CD4-positive, alpha-beta T cell (primary cell): ENCODE results near the gene IQCE. TPM values are rescaled to one million over a fixed set of nuclear protein-coding genes. Genes with fewer than 3 reads are reported as not detected.

Experiments used
- ATAC-seq: fragments of 200-7000 bp; cut with Tn5 transposase; one replicate; pipeline ENCODE4 v1.10.0; 2022; ENCODE audit warnings: mild to moderate bottlenecking; ENCODE audit not compliant: poor library complexity
- CTCF ChIA-PET: fragments of 350-600 bp; sonication (Branson Sonifier 250); formaldehyde crosslinking; loops from one replicate; lab custom pipeline; 2021; ENCODE audit warnings: antibody characterized with exemption, inconsistent platforms; lab: Charles Lee
- POLR2A ChIA-PET: fragments of 350-600 bp; sonication (Branson Sonifier 250); formaldehyde crosslinking; loops from one replicate; lab custom pipeline; 2021; ENCODE audit warnings: antibody characterized with exemption, inconsistent platforms; lab: Charles Lee
- DNase-seq, 14 experiments: peaks; one replicate each; pipeline ENCODE4 v3.0.0-alpha.2; 2013 to 2020; ENCODE audit warnings: mixed read lengths in 2 of 14
- H3K27ac ChIP-seq, 2 donors: one replicate each; pipeline versions ENCODE4 v1.5.1 to v1.7.0; 2013; ENCODE audit warnings: low read length in 2 of 2, low read depth in 1 of 2, mild to moderate bottlenecking in 1 of 2
- H3K27me3 ChIP-seq, 2 experiments: 1 replicate in 1 of 2; 2 replicates in 1 of 2; pipeline versions ENCODE4 v1.6.1 to v1.7.0; 2013; ENCODE audit warnings: low read length in 2 of 2, control low read depth in 1 of 2, mild to moderate bottlenecking in 1 of 2, moderate library complexity in 1 of 2; ENCODE audit not compliant: insufficient read depth in 2 of 2, control insufficient read depth in 1 of 2
- H3K36me3 ChIP-seq: one replicate; pipeline ENCODE4 v1.6.1; 2013; ENCODE audit warnings: low read length, control low read depth; ENCODE audit not compliant: insufficient read depth
- H3K4me1 ChIP-seq: one replicate; pipeline ENCODE4 v1.6.1; 2013; ENCODE audit warnings: low read length, control low read depth; ENCODE audit not compliant: insufficient read depth
- H3K4me3 ChIP-seq: one replicate; pipeline ENCODE4 v1.5.1; 2013; ENCODE audit warnings: mild to moderate bottlenecking, low read length, moderate library complexity
- H3K9me3 ChIP-seq, 2 experiments: 1 replicate in 1 of 2; 2 replicates in 1 of 2; pipeline versions ENCODE4 v1.6.1 to v1.7.0; 2013; ENCODE audit warnings: low read length in 2 of 2, mild to moderate bottlenecking in 2 of 2, control low read depth in 1 of 2, moderate library complexity in 1 of 2; ENCODE audit not compliant: control insufficient read depth in 1 of 2, insufficient read depth in 1 of 2
- H3K27ac Mint-ChIP-seq: one replicate; pipeline ENCODE4 v1.8.0; 2020; ENCODE audit warnings: mixed read lengths
- H3K27me3 Mint-ChIP-seq: one replicate; pipeline ENCODE4 v1.8.0; 2021; ENCODE audit warnings: mixed read lengths
- H3K36me3 Mint-ChIP-seq: one replicate; pipeline ENCODE4 v1.8.0; 2021; ENCODE audit warnings: low read depth, mixed read lengths
- H3K4me1 Mint-ChIP-seq: one replicate; pipeline ENCODE4 v1.8.0; 2021; ENCODE audit warnings: low read depth, mixed read lengths
- H3K4me3 Mint-ChIP-seq: one replicate; pipeline ENCODE4 v1.8.0; 2020; ENCODE audit warnings: mild to moderate bottlenecking, mixed read lengths
- H3K9me3 Mint-ChIP-seq: one replicate; pipeline ENCODE4 v1.8.0; 2020; ENCODE audit warnings: mixed read lengths
- intact Hi-C, 2 experiments: fragments of 100-400 bp; cut with DNase I in 1 of 2; cut with micrococcal nuclease in 1 of 2; formaldehyde crosslinking; loops; one replicate each; pipeline versions ENCODE4 v1.15.1 to v1.9.0; 2023 to 2025; cut with DNase I, micrococcal nuclease
- total RNA-seq, 174 experiments: library from RNA in 2 of 174; stranded (reverse) in 2 of 174; gene quantifications; one replicate each; pipeline ENCODE4 v1.2.3 and lab custom pipeline; 2021 to 2026
- TF ChIP-seq, protein P1 (sequence below): fragments of 200-600 bp; IDR thresholded peaks from one replicate; pipeline ENCODE4 v1.8.0; 2022; ENCODE audit warnings: antibody characterized with exemption, mild to moderate bottlenecking

Gene IQCE
- total RNA-seq, 2 experiments from 2014 or later = 4.3 to 5.6 TPM

DNA sequence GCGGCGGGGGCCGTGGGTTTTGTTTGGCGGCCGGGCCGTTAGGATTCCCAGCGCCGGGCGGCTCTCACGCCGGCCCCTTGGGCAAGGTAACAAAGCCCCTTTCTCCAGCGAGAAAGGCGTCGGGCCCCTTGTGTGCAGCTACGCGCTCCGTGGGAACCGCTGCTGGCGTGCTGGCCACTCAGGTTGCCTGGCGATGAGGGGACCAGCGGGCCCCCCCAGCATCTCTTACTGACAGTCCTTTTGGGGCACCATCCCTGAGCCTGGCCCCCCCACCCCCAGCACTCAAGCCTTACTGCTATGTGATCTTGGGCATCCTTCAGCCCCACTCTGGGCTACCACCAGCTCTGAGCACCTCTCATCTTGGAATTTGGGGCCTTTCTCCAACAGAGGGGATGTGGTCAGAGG lies 37.4 kb upstream of the IQCE start:
- Histone ChIP-seq H3K27me3 (no peaks in the 10 kb centered on the region), H3K27ac (peak overlapping the region; percentile 41 to 88), H3K36me3 (peaks cover 46% of the 10 kb centered on the region), H3K4me3 (peak overlapping the region; percentile 99), H3K9me3 (no peaks in the 10 kb centered on the region), H3K4me1 (peaks cover 65% of the 10 kb centered on the region)
- intact Hi-C loops = loop anchor here (5.0 to 10.0 kb wide), 4 partner anchors 44 to 1287 kb away; partner anchors contain the start of genes GRIFIN (in 1 of the 2), SNX8 (in 1 of the 2), TTYH3 (in 1 of the 2) and UNCX (in 1 of the 2)
- CTCF ChIA-PET = interaction anchor here (1.0 to 1.8 kb wide), 2 partner anchors 9 to 12 kb away, joined by 3 to 6 read pairs; no protein-coding TSS in a partner anchor
- no peak for ATAC-seq
- Mint-ChIP-seq H3K4me1 (peaks cover 45% of the 10 kb centered on the region), H3K27me3 (no peaks in the 10 kb centered on the region), H3K36me3 (peaks cover 38% of the 10 kb centered on the region), H3K9me3 (no peaks in the 10 kb centered on the region), H3K4me3 (peak overlapping the region; percentile 95), H3K27ac (peak overlapping the region; percentile 96)
- DNase-seq = peak in 1 of 14 experiments; percentile 37
- POLR2A ChIA-PET = interaction anchor here (1.2 to 12.9 kb wide), 3 partner anchors 7 to 11 kb away, joined by 5 to 218 read pairs (median 7); no protein-coding TSS in a partner anchor
- TF ChIP-seq, protein P1, sequence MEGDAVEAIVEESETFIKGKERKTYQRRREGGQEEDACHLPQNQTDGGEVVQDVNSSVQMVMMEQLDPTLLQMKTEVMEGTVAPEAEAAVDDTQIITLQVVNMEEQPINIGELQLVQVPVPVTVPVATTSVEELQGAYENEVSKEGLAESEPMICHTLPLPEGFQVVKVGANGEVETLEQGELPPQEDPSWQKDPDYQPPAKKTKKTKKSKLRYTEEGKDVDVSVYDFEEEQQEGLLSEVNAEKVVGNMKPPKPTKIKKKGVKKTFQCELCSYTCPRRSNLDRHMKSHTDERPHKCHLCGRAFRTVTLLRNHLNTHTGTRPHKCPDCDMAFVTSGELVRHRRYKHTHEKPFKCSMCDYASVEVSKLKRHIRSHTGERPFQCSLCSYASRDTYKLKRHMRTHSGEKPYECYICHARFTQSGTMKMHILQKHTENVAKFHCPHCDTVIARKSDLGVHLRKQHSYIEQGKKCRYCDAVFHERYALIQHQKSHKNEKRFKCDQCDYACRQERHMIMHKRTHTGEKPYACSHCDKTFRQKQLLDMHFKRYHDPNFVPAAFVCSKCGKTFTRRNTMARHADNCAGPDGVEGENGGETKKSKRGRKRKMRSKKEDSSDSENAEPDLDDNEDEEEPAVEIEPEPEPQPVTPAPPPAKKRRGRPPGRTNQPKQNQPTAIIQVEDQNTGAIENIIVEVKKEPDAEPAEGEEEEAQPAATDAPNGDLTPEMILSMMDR = no peak

DNA sequence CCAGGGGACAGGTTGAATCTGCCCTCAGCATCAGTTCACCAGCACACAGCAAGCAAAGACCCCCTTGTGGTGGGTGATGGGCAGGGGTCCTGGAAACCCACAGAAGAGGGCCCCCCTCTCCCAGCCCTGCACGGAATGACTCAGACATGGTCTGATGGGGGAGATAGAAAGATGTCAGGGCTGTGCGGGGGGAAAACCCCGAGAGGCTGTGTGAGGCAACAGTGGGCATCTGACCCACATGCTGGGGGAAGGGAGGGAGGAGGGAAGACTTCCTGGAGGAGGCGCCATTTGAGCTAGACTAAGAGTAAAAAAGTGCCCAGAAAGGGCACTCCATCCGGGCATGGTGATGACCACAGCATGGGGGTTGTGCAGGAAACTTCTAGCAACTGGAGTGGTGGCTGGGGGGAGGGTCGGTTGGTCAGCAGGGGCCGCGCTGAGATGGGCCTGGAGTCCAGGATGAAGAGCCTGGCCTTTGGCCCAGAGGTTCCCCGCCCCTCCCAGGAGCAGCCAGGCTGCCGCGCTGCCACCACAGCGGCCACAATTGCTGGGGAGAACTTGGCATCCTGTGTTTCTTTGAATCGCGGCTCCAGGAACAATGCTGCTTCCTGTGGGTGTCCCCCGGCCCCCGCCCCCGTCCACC lies 36.7 kb upstream of the IQCE start:
- Mint-ChIP-seq H3K27me3 (no peaks in the 10 kb centered on the region), H3K4me1 (peaks cover 52% of the 10 kb centered on the region), H3K27ac (peak overlapping the region; percentile 96), H3K36me3 (peaks cover 46% of the 10 kb centered on the region), H3K9me3 (no peaks in the 10 kb centered on the region), H3K4me3 (peak overlapping the region; percentile 95)
- intact Hi-C loops = loop anchor here (1.0 to 10.0 kb wide), 6 partner anchors 8 to 1287 kb away; partner anchors contain the start of genes GRIFIN (in 1 of the 2), SNX8 (in 1 of the 2), TTYH3 (in 1 of the 2) and UNCX (in 1 of the 2)
- DNase-seq (peak; percentile 39 to 92 (median 66)), ATAC-seq (peak; percentile 50)
- Histone ChIP-seq H3K4me3 (peak overlapping the region; percentile 99), H3K9me3 (no peaks in the 10 kb centered on the region), H3K27me3 (no peaks in the 10 kb centered on the region), H3K36me3 (peaks cover 53% of the 10 kb centered on the region), H3K27ac (peak overlapping the region; percentile 41 to 88), H3K4me1 (peaks cover 71% of the 10 kb centered on the region)
- TF ChIP-seq, protein P1 = no peak
- POLR2A ChIA-PET = interaction anchor here (0.7 to 12.9 kb wide), 5 partner anchors 9 to 109 kb away, joined by 3 to 218 read pairs (median 3); partner anchors contain the start of gene TTYH3
- CTCF ChIA-PET = interaction anchor here (1.5 to 1.8 kb wide), 2 partner anchors 8 to 53 kb away, joined by 5 to 6 read pairs; no protein-coding TSS in a partner anchor

DNA sequence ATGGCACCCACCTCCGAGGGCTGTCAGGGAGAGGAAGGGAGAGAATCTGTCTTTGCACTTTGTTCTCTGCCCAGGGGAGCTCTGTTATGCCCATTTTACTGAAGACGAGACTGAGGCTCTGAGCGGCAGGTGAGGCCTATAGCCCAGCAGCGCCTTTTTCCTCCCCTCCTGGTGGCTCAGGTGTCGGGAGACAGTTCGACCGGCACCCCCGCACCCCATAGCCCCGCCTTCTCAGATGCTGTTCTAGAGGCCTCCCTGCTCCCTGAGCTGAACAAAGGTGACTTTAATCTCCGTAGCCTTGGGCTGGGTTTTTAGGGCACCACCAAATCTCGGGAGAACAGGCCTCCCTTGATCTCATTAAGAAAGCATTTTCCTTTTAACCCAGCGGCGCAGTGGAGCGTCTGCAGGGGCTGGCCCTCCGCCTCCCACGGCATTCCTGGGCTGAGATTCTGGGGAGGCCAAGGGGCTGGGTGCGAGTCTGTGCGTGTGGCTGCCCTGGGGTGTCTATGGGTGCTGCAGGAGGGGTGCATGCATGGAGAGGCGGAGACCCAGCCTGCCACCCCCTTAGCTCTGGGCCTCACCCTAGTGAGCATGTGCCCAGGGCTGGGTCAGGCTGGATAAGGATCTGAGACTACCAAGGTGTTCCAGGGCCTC lies 35.9 kb upstream of the IQCE start:
- H3K4me3 ChIP-seq = peak overlapping the region; percentile 99
- Mint-ChIP-seq H3K36me3 (peaks cover 54% of the 10 kb centered on the region), H3K4me3 (peak overlapping the region; percentile 95), H3K4me1 (peaks cover 56% of the 10 kb centered on the region), H3K27me3 (no peaks in the 10 kb centered on the region), H3K9me3 (no peaks in the 10 kb centered on the region), H3K27ac (peak overlapping the region; percentile 96)
- DNase-seq = peak in 4 of 14 experiments; percentile 41 to 62 (median 52)
- peaks cover 78% of the 10 kb centered on the region for H3K4me1 ChIP-seq
- ATAC-seq = peak; percentile 3
- ChIA-PET POLR2A (interaction anchor here (0.7 to 12.9 kb wide), 6 partner anchors 8 to 109 kb away, joined by 3 to 218 read pairs (median 3); partner anchors contain the start of genes BRAT1 and TTYH3), CTCF (interaction anchor here (1.5 kb wide), 1 partner anchor 54 kb away, joined by 5 read pairs; no protein-coding TSS in a partner anchor)
- H3K36me3 ChIP-seq = peaks cover 60% of the 10 kb centered on the region
- H3K9me3 ChIP-seq = no peaks in the 10 kb centered on the region
- no peaks in the 10 kb centered on the region for H3K27me3 ChIP-seq
- intact Hi-C loops = loop anchor here (1.0 to 10.0 kb wide), 6 partner anchors 7 to 1288 kb away; partner anchors contain the start of genes GRIFIN (in 1 of the 2), SNX8 (in 1 of the 2), TTYH3 (in 1 of the 2) and UNCX (in 1 of the 2)
- peak overlapping the region; percentile 59 to 88 for H3K27ac ChIP-seq
- TF ChIP-seq, protein P1 = no peak
